SIG-M5 (cell line): ENCODE measurements around the gene NLRC3.
"Not testable (repeated sequence)": the region's sequence is repeated elsewhere in the genome, so short reads cannot be mapped to it uniquely, and the experiment has no call there.

Experiments
- DNase-seq: peaks from one replicate; lab custom pipeline; 2025; lab: John Stamatoyannopoulos, UW

NLRC3 gene

DNA sequence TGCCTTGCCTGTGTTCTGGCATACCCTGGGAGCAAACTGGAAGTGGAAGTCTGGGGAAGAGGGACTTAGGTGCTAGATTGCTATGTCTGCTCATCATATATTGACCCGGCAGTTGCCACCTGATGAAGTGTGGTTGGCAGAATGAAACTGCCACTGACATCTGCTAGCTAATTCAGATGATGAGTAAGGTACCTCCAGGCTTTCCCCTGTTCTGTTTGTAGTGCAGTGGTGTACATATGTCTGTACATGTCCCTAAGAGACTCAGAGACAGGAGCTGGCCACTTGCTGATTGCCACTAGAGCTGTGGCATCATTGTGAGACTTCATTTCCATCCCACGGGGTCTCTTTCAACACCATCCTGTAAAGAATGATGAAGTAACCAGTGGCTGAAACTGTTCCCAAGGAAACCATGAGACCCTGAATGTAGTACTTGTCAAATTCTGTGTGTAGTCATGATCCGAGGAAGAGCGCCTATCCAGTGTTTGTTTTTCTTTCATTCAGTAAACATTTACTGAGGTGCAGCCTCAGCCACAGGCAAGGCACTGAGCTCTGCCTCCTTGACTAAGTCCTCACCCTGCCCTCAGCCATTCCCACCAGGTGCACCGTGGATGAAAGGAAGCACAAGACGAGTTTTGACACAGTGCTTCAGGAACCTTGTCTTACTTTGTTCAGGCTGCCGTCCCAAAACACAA lies 63.2 kb downstream of the NLRC3 start:
- DNase-seq, result no peak

- no peak for DNase-seq
Observed at GRCh38 chr16:3511286-3512180, 65.7 kb downstream of the NLRC3 start.

GRCh38 chr16:3510416-3510815 lies 66.8 kb downstream of the NLRC3 start:
- no peak for DNase-seq

DNA sequence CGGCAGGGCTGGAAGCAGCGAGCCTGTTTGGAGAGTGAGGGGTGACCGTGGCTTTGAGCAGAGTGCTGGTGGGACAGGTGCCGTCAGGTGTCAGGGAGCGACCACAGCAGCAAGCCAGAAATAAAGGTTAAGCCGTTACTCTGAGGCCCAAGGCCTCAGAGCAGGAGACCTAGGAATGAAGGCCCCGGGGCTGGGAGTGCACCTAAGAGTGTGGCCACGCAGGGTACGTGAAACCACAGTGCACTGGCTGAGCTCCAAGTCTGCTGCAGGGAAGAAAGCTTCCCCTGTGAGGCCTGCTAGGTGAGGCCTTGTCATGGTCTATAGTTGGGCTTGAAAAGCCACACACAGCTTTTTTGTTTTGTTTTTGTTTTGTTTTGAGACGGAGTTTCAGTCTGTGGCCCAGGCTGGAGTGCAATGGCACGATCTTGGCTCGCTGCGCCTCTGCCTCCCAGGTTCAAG lies 67.7 kb downstream of the NLRC3 start:
- DNase-seq, result no peak

GRCh38 chr16:3508736-3509135 lies 68.5 kb downstream of the NLRC3 start:
- no peak for DNase-seq

DNA sequence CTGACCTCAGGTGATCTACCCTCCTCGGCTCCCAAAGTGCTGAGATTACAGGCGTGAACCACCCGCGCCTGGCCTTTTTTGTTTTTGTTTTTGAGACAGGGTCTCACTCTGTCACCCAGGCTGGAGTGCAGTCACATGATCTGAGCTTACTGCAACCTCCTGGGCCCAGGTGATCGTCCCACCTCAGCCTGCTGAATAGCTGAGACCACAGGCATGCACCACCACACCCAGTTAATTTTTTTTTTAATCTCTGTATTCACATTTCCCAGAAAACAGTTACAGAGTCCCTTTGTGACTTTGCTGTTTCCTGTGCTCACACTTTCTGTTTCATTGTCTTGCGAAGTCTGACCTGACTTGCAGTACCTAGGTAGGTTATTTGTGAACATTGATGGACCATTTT lies 73.7 kb downstream of the NLRC3 start:
- DNase-seq, result no peak

DNA sequence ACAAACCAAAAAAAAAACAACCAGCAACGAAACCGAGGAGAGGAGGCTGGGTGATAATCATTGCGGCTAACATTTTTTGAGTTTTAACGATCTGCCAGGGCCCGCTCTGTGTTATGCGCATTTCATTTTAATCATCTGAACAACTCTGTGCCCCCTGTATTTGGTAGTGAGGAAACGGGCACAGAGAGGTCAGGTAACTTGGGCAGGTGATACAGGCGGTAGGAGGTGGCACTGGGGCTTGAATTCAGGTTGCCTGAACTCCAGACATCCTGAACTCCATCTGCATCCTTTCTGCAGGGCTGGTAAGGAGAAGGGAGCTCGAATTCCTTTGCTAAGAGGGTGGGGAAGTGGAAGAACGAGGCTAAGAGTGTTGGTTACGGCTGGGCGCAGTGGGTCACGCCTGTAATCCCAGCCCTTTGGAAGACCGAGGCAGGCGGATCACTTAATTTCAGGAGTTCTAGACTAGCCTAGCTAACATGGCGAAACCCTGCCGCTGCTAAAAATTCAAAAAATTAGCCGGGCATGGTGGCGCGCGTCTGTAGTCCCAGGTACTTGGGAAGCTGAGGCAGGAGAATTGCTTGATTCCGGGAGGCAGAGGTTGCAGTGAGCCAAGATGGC lies 75.3 kb downstream of the NLRC3 start:
- DNase-seq, result no peak

- not testable (repeated sequence) for DNase-seq
Observed at GRCh38 chr16:3501412-3501761, 75.8 kb downstream of the NLRC3 start.

- no peak for DNase-seq
Observed at GRCh38 chr16:3498988-3499387, 78.2 kb downstream of the NLRC3 start.

DNA sequence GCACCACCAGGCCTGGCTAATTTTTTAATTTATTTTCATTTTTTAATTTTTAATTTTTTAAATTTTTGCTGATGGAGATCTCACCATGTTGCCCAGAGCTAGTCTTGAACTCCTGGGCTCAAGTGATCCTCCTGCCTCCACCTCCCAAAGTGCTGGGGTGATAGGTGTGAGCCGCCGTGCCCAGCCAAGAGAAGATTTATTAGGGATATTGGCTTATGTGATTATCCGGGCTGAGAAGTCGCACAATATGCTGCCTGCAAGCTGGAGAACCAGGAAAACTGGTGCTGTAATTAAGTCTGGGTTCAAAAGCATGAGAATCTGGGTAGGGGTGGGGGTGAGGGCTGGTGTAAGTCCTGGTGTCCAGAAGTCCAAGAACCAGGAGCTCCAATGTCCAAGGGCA lies 79.4 kb downstream of the NLRC3 start:
- no peak for DNase-seq

DNA sequence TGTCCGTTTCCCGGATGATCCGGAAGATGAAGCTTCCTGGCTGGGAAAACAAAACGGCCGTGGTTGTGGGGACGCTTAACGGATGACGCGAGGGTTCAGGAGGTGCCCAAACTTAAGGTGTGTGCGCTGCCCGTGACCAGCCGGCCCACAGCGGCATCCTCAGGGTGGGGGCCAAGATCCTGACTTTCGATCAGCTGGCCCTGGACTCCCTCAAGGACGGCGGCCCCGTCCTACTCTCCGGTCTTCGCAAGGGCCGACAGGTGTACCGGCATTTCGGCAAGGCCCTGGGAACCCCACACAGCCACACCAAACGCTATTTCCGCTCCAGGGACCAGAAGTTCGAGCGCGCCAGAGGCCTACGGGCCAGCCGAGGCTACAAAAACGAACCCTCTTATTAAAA lies 80.8 kb downstream of the NLRC3 start:
- no peak for DNase-seq

DNA sequence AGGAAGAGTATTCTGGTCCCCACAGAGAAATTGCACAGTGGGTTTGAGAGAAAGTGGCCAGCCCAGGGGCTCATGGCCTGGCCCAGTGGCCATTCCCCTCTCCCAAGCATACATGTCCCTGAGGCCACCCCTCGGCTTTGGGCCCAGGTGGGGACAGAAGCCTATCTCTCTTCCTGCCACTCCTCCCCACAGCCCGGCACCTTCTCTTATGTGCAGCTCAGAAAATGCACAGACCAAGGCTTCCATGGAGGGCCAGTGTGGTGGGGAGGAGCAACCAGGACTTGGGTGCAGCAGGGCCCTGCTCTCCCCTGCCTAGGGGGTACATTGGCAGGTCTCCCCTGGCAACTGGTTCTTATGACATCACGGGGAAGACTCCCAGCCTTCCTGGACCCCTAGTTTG lies 82.0 kb downstream of the NLRC3 start, which contains the start of gene C16orf90:
TSS of gene C16orf90 (minus strand) at position 314 of the 400 bp plus-strand sequence. CDS start at position 246, 68 bp downstream.
- no peak for DNase-seq

DNA sequence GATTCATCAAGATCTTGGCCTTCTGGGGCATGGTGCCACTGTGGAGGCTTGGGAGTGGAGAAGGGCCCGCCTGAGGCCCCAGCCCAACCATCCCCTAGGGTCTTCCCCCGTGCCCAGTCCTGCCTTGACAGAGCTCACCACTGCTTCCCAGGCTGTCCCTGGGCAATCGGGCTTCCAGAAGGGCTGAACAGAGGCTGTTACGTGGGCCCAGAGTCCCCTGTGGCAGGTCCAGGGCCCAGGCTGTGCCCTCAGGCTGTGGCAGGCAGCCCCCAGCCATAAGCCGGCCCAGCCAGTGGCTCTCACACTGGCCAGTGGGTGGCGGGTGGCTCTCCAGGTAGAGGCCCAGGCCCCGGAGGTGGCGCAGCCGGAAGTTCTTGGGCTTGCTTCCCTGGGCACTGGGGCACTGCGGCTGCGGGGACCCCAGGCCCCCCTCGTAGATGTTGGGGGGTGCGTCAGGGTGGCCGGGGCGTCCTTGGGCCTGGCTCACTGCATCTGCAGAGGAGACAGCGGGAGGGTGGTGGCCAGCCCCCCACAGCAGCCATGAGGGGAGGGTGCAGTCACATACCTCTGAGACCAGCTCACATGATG lies 82.7 kb downstream of the NLRC3 start:
- no peak for DNase-seq

GRCh38 chr16:3492356-3492755 lies 84.8 kb downstream of the NLRC3 start:
- DNase-seq, result no peak

DNA sequence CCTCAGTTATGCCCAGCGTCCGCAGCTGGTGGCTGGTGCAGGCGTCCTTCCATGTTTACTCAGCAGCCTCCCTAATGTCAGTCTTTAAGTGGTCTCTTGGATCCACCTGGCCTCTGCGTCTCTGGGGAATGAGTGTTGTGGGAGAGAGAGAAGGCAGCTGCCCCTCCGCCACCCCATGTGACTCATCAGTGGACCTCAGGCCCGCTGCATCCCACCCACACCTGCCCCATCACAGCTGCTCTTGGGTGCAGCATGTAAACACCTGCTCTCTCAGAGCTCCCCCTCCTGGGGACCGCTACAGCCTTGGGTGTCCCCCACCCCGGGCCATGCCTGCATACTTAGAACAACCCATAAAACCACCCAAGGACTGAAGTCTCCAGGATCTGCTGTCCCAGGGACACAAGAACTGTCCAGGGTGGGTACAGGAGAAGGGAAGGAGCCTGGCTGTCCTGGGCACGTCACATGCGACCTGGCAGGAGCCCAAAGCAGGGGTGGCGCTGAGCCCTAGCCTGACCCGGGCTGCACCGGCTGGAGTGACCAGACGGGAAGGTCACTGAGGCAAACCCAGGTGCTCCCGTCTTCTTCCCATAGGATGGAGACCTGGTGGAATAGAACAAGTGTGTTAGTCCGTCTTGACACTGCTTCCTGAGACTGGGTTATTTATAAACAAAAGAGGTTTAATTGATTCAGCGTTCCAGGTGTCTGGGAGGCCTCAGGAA lies 86.1 kb downstream of the NLRC3 start:
- no peak for DNase-seq
